ENCODE data around the gene CERKL.

CERKL gene

DNA sequence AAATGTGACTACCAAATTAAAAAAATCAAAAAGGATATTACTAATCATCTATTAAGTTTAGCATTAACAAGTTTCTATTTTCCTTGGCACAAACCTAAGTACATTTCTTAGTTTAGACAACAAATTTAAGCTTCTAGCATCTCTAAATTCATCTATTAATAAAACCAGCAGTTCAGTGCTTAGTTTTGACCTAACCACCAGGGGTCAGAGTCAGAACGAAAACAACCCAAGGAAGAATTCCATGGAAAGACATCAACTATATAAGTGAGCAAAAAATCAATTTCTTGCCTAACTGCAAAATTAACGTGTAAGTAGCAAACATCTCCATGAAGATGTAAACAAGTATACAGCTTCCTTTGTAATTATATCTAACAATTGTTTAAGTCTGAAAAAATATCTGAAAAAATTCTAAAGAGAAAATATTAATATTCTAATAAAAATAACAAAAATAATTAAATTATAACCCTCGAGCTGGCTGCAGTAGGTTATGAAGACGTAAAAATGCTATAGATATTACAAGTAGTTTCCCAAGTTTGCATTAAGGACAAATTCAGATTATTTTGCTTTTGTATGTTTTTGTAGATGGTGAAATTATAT lies 83.7 kb downstream of the CERKL start:
- peak; percentile 64 to 78 for DNase-seq

DNA sequence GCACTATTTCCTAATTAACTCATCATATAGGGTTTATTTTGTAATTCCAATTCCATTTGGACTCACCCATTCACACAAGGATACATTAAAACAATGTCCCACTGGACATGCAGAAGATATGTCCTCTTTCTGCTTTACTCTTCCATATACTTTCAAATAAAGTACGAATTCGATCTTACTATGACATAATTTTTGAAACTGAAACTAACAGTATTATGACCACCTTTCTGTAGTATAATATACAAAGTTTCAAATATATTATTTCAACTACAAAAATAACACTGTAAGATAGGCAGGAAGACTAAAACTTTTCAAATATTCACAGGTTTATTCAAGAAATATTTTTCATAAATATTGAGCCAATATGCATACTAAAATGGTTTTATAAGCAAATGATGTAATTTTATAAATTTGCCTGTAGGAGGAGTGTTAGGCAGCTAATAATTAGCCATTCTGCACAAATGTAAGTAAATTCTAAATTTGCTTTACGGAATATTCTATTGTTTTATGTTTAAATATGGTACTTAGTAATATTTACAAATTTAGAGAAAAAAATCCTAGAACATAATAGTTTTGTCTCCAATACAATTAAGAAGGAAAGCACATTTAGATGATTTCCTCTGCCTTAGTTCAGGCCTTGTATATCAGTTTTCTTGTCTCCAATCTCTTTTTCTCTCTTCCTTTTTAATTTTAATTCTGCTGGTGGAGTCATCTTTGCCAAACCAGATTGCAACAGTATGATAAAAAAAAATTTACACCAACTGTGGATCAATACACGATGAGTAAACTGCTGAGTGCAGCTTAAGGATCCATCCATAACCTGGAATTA lies 85.9 kb downstream of the CERKL start:
- peak in 1 of 2 experiments; percentile 16 for DNase-seq

DNA sequence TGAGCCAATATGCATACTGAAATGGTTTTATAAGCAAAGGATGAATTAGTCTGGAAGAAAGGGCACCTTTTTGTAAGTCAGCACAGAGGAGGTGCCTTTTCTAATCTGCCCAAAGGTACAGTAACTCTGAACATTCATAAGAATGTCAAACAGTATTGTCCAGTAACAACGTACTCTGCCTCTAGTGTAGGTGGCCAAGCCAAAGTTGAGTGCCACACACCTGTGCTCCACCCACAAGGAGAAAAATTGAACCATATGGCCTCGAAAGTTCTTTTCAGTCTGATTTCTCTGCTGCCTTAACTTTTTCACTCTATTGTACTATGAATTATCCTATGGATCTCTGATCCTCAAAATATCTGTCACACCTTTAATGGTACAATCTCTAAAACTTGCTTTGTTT lies 86.8 kb downstream of the CERKL start:
- DNase-seq: no peak

DNA sequence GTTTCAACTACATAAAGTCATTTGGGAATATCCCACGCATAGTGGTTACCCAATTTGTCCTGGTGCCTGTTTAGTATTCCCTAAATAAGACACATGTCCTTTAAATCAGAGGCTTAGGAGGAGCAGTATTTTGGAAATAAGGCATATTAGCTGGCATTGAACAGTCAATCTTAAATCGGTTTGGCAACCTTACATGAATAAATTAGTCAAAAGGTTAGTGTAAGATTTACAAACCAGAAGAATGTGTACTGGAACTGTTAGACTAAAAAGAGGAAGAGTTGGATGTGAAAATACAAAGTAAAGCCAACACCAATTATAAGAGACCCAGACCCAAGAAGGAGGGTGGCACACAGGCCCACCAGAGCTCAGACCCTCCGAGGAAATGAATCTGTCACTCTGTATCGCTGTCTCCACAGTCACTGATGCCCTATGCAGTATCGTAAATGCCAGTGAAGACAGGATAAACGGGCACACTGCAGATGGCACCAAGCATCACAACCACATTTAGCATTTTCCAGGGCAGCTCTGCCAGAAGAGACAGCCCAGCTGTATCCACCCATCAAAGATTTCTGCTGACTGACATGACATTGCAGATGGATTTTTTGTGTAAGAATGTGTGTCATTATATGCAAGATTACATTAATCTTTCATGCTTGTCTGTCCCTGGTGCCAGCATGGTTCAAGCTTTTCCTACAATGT lies 90.4 kb downstream of the CERKL start:
- peak in 1 of 2 experiments; percentile 29 for DNase-seq

DNA sequence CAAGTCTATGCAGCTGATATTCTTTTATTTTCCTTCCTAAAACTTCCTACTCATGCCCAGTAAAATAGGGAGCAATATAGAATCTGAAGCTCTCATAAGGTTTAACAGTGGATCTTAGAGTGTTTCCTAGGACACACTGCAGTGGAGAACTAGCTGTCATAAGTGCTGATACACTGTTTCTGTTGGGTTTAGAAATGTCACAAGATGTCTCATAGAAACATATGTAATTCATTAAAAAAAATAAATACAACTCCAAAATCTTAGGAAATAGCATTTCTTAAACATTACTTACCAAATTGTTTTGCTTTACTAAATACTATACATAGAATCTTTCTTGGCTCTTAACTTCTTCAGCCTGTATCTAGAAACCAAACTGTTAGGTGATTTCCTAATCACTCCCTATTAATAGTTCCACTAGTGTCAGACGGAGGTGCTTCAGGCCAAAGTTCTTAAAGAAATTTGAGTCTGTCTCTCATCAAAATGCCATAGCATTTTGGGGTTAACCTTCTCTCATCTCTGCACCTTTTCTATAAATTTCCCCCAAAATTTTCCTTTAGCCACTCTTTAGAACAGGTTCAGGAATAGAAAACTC lies 93.7 kb downstream of the CERKL start:
- no peak for DNase-seq

DNA sequence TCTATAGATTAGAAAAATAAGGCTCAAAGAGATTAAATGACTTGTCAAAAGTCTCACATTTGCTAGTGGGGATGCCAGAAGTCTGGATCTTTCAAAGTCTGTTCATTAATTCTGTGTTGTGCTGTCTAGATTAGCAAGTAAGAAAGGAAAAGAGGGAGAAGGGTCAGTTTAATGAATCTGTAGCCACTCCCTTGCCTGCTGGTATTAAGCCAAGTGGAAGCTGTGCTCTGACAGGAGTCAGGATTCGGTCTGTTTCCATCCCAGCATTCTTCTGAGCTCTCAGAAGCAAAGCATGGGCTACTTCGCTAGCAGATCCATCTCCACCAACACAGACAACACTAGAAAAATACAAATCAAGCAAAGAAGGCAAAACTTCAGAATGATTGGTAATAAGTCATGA lies 98.5 kb downstream of the CERKL start:
- no peak for DNase-seq

DNA sequence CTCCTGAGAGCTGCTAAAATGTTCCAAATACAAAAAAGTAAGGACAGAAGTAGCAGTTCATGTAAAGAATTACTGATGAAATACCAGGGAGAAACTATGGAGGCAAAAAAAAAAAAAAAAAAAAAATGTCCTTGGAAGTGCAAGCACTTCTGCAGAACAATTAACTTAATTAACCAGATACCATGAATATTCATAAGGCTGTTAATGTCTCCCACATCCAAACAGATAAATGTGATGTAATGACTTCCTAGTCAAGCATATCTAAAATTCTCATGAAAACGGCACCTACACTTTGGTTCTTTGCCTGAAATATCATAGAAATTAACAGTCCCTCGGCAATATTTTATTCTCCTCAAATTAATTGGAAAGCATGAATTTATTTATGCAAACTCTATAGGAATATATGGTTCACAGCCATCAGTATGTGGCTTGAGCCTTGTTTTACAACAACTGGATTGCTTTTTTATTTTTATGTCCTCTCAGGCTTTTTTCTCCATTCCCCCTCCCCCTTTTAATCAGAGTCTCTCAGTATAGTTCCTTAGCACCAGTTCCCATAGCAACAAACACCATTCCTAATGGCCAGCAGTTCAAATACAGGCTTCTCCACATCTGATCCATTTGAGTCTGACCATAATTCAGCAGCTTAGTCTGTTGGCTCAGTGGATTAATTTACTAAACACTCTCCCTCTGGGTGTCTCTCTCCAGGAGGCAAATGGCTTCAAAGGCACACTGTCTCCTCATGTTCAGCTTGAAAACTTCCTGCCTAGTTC lies 102.7 kb downstream of the CERKL start:
- DNase-seq: no peak

DNA sequence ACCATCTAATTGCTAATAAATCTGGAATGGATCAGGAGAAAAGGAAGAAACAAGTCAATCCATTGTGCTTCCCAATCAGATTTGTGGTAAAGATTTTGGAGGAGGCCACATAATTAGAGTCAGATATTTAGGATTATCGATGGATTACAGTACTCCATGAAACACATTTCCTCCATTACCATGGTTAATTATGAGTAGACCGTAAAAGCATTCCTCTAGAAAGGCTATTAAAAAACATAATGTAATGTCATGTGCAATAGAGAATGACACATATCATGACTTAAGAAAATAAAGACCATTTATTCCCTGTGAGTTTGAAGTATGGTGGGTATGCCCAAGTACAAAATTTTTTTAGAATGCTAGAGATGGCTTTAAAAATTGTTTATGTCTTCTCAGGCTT lies 103.7 kb downstream of the CERKL start:
- DNase-seq: no peak

DNA sequence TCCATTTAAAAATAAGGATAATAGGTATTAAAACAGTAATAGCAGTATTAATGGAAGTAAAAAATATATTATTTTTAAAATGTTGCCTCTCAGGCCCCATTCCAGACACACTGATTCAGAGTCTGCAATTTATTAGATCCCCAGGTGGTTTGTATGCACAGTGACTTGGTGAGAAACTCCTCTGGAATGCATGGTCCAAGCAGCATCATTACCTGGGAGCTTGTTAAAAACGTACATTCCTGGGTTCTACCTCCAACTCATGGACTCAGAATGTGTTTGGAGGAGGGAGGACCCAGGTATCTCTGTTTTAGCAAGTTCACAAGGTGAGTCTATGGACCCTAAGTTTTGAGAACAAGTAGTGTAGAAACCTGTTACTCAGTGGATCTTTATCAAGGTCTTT lies 104.1 kb downstream of the CERKL start:
- no peak for DNase-seq

DNA sequence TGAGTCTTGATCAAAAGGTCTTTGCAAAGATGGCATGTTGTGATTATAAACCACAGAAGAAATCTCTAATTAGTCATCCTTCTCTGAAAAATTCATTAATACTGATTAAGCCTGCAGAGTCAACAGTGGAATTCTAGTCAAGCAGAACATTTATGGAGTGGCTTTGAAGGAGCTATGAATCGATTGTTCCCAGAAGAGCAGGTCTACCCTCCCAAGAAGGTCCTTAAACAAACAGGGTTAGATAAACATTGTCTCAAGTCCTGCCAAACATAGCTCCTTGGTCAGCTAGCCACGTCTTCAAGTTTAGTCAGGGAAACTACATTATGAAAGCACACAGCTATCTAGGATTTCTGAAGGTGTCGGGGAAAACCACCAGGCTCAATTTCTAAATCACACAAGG lies 110.8 kb downstream of the CERKL start:
- DNase-seq: no peak

DNA sequence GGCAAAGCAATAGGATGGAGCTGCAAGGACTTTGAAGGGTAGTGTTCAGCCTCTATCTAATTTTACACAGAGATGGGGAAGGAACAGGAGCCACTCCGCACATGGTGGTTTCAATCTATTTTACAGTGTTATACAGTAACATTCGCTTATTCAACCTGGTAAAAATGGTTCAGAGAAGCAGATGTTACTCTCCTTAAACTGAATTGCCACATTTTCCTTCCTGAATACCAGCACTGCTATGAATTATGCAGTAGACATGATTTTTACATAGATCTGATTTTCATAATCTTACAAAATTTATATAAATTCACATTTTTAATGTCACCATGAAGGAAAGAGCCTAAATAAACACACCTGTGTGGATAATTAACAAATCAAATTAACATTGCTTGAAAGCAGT lies 114.7 kb downstream of the CERKL start:
- no peak for DNase-seq

DNA sequence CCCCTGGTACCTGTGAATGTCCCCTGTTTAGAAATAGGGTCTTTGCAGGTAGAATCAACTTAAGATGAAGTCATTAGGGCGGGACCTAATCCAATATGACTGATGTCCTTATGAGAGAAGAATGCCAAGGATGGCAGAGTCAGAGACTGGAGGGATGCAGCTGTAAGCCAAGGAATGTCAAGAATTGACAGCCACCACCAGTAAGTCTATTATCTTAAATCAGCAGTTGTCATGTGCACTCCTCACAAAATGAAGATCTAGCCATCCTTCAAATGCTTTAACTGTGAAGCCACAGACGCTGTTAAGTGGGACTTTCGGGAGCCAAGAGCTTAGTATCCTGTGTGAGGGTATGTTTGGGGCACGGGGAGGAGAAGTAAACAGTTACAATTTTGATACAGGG lies 116.5 kb downstream of the CERKL start:
- no peak for DNase-seq

DNA sequence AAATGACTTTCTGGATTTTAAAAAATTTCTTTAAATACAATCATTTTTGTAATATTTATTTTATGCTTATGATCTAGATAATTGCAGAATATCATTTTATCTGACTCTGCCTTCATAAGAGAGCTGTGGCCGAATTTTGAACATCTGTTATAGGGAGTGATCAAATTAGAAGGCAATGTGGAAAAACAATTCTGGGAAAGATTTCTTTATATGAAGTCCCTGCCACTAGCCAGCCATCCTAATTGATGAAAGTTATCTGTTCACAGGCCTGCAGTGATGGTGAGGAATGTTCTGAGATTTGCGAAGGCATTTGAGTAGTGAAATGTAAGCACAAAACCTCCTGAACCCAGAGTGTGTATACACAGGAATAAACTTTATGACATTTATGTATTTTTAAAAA lies 120.2 kb downstream of the CERKL start:
- DNase-seq: no peak

DNA sequence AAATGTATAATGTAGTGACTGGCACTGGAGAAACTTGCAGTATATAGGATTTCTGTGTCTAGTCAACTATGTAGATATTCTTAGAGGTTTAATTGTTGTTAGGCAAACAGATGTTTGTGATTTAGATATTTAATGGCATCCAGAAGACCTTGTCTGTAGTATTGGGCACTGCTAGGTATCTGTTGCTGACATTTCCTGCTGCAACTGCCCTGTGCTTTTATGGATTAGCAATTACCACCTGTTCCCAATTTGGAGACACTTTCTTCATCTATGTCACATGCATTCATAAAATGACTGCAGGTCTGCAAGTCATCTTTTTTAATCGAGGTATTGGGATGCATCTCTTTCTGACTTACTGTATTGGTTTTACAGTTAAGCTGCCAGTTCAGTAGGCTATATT lies 128.5 kb downstream of the CERKL start:
- no peak for DNase-seq

DNA sequence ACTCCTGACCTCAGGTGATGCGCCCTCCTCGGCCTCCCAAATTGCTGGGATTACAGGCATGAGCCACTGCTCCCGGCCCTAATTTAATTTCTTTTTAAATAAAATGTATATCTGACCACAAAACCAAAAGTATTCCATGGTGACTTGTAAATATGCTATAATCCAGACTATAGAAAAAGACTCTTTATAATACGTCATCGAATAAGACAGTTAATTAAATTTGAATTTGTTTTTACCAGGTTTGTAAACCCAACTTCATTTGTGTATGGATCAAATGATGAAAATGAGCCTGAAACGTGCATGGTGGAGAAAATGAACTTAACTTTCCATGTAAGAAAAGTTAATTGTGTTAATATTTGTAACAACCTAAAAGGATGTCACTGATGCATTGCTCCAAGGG lies 129.8 kb downstream of the CERKL start:
- DNase-seq: no peak

DNA sequence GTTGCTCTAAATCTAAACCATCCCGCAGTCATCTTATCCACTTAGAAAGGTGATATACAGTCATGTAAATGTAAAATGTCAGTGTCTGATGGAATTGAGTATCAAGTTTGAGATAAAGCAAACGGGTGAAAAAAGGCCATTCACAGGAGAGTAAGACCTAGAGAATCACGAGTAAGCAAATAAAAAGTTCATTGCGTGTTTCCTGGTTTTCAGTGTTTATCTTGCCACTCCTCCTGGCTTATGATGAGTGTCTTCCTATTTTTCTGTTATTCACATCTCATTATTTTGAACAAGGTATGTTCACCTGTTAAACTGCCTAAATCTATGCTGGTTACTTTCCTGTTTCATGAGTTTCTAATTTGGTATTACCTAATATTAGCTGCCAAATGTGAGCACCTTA lies 130.9 kb downstream of the CERKL start:
- no peak for DNase-seq

DNA sequence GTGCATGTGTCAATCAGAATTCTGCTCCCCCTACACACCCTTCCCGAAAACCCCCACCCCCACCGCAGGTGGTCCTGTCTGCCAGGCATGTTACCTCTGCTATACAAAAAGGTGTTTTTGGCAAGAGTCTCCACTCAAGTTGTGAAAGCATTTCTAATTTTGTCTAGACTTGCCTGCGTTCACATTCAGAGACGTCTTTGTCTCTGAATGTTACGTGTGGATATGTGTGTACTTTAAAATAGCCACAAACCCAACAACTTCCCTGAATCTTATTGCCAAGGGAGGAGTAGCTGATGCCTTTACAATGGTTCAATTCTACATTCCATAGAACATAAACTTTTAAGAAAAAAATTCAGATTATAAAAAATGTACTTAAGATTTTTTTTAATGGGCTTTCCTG lies 133.1 kb downstream of the CERKL start:
- no peak for DNase-seq

DNA sequence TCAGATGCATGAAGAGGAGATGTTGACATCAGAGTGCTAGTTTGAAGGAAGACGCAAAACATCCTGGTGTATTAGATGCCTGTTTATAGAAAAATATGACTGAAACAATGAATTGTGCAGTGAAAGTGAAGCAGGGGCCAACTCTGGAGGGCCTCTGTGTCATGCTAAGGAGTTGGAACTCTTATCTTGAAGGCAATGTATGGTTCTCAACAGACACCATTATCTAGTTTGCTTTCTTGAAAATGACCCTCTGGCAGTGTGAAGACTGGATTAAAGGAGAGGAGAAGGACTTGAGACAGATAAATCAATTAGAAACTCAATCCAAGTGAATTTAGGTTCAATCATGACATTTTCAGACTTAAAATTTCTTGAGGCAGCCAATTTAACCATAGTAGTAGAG lies 136.7 kb downstream of the CERKL start:
- DNase-seq: no peak

DNA sequence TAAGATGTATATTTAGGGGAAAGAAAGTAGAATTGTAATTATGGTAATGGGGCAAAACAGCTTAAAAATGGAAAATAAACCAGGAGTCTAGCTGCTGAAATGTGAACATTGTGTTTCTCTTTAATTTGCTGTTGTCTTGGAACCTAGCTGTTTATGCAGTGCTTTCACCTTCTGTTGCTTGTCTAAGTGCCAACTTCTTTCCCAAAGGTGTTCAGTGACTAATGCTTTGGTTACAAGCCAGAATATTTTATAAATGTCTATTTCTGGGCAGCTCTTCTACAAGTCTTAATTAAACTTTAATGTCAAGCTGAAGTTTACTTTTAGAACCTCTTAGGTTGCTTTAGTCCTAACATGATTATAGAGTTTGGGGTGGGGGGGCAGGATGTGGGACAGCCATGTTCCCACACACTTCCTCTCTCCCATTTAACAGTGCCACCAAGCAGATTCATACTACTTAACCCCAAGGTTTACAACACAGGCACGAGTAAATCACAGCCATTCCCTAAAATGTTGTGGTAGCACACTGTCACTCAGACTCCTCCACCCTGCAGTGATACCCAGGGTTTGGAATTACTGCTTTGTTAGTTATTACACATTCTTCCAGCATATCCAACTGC lies 139.1 kb downstream of the CERKL start:
- peak; percentile 3 to 62 for DNase-seq

DNA sequence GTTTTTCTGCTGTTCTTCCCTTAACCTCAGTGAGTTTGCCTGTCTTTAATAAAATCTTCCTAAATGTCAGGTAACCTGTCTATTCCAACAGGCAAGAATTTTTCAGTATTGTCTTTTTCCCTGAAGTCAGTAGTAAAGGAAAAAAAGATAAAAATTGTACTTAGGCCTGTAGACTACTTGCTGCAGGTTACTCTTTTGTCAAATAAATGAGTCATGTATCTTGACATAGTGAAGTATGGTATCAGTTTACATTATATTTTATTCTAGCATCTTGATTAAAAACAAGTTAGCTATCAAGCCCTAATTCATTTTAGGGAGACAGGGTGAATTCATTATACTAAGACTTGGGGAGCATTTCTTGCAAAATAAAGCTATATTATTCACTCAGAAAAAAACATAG lies 139.9 kb downstream of the CERKL start:
- no peak for DNase-seq

DNA sequence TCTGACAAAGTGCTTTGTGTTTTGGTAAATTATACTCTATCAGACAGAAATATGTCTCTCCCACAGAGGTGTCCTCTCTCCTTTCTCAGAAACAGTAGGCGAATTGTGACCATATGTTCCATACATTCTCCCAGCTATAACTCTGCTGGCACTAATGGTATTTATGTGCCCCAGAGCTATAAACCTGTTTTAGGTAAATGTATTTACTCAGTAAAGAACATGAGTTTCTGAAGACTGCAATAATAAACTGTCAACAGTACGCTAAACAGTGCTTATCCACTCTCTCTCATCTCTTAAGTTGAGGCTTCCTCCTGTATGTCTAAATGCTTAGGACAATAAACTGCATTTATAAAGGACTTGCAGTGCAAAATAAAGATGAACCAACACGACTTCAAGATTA lies 141.2 kb downstream of the CERKL start:
- no peak for DNase-seq

DNA sequence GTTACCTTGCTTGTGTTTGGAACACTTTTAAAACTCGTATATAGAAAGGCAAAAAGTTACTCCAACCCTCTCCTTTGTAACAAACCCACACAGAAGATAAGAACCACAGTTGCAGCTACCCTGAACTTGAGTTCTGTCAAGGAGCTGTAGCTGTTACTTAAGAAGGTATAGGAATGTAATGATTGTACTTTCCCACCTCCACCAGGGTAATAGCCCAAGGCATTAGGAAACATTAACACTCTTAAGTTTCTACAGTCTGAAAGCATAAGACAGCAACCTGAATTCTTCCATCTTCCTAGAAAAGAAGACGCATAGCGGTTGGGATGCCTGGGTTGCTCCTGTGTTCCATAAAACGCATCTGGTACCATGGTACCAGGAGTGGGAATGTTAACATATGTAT lies 156.7 kb downstream of the CERKL start:
- DNase-seq: no peak

DNA sequence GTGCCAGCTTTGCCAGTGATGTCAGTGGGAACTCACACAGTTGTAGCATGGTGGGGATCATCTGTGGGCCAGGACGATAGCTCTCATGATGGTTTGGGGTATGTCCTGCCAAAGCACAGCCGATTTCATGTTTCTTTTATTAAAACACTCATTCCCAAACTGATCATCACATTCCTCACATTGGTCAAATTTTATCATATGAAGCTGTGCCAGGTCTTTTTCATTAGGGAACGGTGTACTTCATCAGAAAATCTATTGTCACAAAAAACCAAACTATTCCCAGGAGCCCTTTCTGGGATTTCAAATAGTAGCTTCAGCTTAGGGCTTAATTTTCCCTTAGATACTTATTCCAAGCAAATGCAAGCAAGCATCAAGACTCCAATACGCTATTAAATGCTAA lies 157.7 kb downstream of the CERKL start:
- DNase-seq: no peak

Measured in NCI-H446 (cell line).